ENCODE results near the gene GTF2A1L.

DNA sequence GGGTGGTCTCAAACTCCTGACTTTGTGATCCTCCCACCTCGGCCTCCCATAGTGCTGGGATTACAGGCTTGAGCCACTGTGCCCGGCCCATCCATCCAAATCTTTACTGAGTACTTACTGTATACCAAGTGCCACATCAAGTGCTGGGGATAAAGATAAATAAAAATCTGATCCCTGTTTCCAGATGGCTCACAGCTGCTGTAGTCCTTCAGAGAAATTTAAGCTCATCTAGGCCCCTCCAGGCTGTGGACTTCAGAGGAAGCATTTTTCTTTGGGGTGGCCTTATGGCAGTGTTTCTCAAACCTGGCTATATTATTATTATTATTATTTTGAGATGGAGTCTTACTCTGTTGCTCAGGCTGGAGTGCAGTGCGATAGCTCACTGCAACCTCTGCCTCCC, 33.7 kb upstream of the GTF2A1L start:
- TF ChIP-seq CTCF (IDR thresholded peaks at IDR 0.05) = no peak
- no peak for TF ChIP-seq POLR2A (IDR thresholded peaks at IDR 0.05)

All from thyroid gland (tissue), 4 donors.